GM12891 (cell line): ENCODE data around the gene TTLL8.

Source experiments
- PAX5 ChIP-seq: IDR thresholded peaks from 2 replicates; pipeline ENCODE4 v1.6.1; 2011; ENCODE audit warnings: low read length, moderate library complexity, mild to moderate bottlenecking; ENCODE audit not compliant: insufficient read depth, severe bottlenecking
- POLR2A ChIP-seq: IDR thresholded peaks from 2 replicates; pipeline ENCODE4 v1.6.1; 2011; ENCODE audit warnings: low read depth, low read length, control low read depth
- POLR2AphosphoS5 ChIP-seq: IDR thresholded peaks from 2 replicates; pipeline ENCODE4 v1.6.1; 2011; ENCODE audit warnings: low read depth, low read length, control low read depth
- POU2F2 ChIP-seq: IDR thresholded peaks from 2 replicates; pipeline ENCODE4 v1.6.1; 2011; ENCODE audit warnings: low read depth, mild to moderate bottlenecking, control low read depth, low read length, moderate library complexity
- TAF1 ChIP-seq: IDR thresholded peaks from 2 replicates; pipeline ENCODE4 v1.6.1; 2011; ENCODE audit warnings: low read depth, low read length, control low read depth

DNA sequence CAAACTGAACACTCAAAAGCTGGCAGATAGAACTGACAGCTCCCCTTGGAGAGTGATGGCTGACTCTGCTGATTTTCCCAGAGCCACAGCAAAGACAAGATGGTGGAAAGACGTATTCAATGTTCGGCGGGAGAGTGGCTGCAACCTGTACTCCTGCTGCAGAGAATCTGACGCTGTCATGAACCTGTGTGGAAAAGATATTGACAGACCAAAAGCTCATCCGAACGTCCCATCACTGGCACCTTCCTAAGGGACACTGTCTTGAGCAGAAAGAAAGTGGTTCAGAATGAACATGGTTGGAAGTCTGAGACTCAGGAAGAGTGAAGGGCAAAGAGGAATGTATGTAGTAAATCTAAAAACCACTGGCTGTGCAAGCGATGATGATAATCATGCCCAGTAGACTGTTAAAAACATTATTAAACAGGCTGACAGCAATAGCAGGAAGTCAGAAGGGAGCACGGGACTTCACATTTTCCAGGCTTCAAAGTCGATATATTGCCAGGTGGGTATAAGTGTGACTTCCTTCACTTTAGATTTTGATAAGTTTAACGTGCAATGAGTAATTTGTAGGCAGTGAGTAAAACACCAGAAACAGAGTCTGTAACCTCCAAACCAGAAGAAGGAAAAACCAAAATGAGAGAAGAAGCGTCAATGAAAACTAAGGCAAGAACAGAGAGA, 39.4 kb downstream of the TTLL8 start:
- TF ChIP-seq POLR2A (no peak), TAF1 (no peak), POLR2AphosphoS5 (no peak), PAX5 (no peak), POU2F2 (no peak)
